NCI-H1417 (cell line): ENCODE data around the gene NMD3.

Source experiments
- DNase-seq, 3 experiments: peaks; one replicate each; lab custom pipeline; 2025; lab: John Stamatoyannopoulos, UW

The NMD3 gene

DNA sequence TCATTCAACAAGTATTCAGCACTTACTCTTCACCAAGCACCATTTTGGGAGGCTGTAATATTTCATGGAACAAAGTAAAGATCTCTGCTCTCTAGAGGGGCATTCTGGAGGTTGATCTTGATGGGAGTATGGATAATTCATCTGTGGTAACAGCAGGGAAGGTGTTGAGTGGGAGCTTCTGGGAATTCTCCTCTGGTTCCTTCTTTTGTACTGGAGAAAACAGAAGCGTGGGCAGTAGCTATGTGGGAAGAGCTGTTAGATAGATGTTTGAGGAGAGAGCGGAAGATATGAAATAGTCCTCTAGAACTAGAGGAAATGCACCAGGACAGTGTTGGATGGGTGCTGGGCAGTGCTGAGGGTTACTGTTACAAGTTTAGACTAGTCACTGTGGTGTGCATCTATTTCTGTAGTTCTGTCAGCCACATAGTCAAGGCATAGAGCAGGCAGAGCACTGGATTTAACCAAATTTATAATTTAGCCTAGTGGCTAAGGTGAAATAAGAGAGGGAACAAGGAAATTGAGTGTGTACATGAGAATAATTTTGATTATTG, 9.6 kb downstream of the NMD3 start:
- no peak for DNase-seq

DNA sequence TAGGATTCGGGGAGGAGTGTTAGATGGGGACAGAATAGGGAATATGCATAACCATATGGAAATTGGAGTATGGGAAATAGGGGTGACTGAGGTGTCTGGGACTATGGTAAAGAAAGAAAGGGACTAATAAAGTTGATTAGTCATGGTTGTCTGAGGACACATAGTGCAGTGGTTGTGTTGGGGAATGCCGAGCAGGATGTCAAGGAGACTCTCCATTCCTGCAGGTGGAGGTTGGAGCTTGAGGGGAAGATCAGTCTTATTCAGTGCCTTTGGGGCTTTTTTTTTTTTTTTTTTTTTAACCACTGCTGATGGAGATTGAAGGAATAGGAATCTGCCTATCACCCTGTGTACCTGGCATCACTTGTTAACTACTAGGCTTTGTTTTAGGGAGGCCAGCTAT, 10.8 kb downstream of the NMD3 start:
- DNase-seq = no peak

DNA sequence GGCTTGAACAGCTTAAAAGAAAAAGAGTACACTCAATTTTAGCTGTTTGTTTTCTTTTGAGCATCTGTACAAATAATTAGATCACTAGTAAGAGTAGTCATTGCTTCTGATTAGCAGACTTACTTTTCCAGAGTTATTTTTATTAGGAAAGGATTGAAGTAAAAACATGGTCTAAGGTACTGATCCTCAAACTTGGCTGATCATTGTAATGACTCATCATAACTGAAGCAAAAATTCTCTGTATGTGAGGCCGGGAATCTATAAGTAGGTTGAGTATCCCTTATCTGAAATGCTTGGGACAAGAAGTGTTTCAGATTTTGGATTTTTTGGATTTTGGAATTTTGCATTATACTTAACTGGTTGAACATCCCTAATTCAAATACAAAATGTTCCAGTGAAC, 12.4 kb downstream of the NMD3 start:
- DNase-seq = no peak

DNA sequence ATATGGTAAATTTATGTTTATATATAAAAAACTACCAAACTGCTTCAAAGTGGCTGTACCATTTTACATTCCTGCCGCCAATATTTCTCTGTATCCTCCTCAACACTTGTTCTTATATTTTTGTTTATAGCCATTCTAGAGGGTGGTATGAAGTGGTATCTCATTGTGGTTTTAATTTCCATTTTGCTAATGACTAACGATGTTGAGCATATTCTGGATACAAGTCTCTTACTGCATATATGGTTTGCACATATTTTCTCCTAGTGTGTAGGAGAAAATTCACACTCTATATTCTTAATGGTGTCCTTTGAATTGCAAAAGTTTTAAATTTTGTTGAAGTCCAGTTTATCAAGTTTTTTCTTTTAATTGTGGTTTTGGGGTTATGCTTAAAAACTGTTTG, 15.1 kb downstream of the NMD3 start:
- DNase-seq = no peak

DNA sequence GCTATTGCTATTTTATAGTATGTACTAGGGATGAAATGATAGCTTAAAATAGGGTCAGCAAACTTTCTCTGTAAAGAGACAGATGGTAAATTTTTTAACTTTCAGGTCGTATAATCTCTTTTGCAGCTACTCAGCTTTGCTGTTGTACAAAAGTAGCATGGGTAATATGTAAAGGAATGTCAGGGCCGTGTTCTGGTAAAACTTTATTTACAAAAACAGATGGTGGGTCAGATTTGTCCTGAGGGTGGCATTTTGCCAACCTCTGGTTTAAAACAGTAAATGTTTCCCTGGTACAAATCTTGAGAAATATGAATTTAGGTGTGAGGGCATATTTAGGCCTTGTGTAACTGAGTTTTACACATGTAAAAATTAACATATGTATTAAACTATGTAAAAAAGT, 18.6 kb downstream of the NMD3 start:
- no peak for DNase-seq

DNA sequence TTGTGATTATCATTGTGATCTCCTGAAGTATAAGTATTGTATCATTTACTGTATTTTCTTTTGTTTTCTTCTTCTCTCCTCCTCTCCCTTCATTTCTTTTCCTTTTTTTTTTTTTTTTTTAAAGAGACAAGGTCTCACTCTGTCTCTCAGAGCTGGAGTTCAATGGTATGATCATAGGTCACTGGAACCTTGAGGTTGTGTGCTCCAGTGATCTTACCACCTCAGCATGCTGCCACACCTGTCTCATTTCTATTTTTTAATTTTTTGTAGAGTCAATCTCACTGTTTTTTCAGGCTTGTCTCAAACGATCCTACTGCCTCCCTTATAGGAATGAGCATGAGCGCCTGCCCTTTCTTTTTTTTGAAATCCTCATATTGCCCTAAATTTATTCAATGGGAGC, 23.4 kb downstream of the NMD3 start:
- DNase-seq = no peak

DNA sequence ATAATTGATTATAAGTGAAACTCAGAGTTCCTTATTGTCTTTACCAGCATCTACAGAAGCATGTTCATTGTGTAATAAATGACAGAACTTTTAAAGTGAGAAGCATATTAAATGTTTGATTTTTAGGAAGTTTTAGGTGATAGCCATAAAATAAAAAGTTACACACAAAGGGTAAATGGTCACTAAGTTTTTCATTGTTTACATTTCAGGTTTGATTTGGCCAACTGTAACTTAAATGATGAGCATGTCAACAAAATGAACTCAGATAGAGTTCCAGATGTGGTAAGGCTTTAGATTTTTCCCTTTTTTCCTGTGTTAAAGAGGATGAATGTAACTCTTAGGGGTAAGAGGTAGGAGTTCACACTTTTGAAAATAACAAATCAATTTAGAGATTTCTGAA, 25.9 kb downstream of the NMD3 start:
- DNase-seq = no peak

DNA sequence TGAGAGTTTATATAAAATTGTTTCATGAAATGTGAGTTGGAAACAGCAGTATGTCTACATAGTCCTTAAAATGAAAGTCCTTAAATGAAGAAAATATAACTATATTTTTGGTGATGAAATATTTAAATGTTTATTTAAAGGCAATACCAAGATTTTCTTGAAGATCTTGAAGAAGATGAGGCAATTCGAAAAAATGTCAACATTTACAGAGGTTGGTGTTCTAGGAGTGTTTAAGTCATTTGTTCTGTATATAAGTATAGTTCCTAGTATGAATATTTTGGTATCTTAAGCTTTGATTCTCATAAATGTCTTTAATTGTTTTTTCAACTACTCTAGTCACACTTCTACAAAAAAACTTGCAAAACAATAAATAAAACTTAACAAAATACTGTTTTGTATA, 29.0 kb downstream of the NMD3 start:
- DNase-seq = no peak

DNA sequence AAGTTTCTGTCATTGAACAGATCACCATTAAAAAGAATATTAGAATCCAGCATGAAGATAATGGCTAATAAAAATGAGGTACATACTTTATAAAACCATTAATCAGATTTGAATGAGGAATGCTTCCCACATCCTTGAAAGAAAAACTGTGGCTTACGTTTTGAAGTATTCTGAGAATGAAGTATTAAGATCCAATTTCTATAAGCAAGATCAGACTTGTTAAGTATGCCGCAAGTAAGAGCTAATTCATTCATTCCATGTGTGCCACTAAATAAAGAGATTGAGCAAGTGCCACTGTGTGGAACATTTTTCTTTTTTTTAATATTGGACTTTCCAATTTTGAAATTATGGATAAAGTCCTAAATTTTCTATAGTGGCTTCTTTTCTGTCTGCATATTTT, 30.6 kb downstream of the NMD3 start:
- no peak for DNase-seq

DNA sequence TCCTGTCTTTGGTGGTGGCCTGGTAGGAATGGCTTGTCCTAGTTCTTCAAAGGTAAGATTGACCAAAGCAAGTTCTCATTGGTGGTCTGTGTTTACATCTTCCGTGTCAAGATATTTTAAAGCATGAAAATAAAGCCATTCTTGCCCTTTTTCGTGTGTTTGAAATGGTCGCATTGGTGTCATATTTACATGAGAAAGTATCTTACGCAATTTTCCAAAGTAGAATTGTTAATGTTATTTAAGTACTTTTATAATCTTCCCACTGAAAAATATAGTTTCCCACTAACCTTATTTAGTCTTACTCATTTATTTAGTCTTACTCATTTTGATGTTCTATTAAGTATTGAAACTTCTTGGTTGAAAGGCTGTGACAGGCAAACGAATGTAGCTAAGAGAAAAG, 31.0 kb downstream of the NMD3 start:
- no peak for DNase-seq

DNA sequence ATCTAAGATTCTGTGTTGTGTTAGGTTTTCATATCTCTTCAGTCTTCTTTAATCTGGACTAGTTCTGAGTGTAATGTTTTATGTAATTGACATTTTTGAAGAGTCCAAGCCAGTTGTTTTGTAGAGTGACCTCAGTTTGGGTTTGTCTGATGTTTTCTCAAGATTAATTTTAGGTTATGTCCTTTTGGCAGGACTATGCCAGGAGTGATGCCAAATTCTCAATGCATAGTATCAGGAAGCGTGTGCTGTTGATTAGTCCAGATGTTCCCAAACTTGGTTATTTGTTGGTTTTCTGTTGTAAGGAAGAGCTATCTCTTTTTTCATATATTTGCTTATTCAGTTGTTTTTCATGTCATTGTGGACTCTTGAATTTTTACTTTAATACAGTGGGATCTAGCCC, 32.6 kb downstream of the NMD3 start:
- DNase-seq = no peak

DNA sequence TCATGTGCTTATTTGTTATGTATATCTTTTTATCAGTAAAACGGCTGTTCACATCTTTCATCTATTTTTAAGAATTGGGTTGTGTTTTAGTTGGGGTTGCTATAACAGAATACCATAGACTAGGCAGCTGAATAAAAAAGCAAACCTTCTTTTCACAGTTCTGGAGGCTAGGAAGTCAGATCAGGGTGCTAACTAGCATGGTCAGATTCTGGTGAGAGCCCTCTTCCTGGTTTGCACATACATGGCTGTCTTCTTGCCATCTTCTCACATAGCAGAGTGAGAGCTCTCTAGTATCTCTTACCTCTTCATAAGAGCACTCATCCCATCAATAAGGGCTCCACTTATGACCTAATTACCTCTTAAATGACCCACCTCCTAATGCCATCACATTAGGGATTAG, 33.8 kb downstream of the NMD3 start:
- no peak for DNase-seq

DNA sequence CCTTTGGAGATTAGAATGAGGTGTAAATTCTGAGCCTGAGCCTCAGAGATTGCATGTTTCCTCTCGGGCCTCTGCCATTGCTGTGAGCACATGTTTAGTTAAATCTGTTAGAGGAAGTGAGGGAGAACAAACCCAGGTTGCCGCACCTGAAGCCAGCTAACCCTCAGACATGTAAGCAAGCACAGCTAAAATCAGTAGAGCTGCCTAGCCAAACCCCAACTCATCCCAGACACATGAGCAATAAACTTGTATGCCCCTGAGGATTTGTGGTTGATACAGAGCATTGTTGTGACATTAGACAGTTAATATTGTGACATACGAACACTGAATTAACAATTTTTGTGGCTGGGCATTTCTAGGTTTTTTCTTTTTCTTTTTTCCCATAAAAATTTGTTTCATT, 41.9 kb downstream of the NMD3 start:
- no peak for DNase-seq

DNA sequence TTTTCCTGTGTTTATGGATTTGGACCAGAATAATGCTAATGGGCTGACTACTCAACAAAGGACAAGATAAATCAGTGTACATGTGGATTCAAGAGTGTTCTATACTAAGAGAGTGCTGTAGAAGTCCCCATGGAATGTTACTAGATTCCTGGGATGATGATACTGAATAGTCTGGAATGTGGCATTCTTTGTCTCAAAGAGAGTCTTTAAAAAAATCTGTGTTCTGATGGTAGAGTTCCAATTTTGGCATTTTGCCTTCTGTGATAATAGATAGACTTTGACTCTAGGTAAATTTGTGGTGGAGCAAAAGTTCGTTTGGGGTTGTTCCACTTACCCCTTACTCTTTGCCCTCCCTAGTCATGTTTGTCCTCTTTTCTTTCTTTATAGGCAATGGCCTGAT, 43.7 kb downstream of the NMD3 start:
- DNase-seq = no peak

DNA sequence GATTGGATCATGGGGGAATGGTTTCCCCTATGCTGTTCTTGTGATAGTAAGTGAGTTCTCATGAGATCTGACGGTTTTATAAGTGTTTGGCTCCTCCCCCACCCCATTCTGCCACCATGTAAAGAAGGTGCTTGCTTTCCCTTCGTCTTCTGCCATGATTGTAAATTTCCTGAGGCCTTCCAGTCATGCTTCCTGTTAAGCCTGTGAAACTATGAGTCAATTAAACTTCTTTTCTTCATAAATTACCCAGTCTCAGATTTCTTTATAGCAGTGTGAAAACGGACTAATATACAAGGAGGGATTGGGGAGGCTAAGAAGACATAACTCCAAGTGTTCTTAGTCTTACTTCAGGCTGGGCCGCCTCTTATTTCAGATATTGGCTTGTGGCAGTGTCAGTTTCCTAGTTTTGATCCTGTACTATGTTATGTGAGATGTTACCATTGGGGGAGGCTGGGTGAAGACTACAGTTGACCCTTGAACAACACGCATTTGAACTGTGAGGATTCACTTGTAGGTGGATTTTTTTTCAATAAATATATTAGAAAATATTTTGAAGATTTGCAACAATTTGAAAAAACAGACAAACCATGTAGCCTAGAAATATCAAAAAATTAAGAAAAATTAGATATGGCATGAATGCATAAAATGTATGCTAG, 44.9 kb downstream of the NMD3 start:
- no peak for DNase-seq

DNA sequence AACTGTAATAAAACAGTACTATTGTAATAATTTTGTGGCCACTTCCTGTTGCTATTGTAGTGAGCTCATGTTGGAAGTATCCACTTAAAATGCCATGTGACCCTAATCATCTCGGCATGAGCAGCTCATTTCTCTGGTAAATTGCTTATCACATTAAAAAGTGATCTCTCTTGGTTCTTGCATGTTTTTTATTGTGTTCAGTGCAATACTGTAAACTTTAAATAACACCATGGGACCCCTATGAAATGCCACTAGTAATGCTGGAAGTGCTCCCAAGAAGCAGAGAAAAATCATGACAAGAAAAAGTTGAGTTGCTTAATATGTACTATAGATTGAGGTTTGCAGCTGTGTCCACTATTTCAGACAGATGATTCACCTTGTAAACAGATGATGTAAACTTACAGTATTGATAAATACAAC, 45.6 kb downstream of the NMD3 start:
- peak in 2 of 3 experiments; percentile 51 to 83 for DNase-seq

DNA sequence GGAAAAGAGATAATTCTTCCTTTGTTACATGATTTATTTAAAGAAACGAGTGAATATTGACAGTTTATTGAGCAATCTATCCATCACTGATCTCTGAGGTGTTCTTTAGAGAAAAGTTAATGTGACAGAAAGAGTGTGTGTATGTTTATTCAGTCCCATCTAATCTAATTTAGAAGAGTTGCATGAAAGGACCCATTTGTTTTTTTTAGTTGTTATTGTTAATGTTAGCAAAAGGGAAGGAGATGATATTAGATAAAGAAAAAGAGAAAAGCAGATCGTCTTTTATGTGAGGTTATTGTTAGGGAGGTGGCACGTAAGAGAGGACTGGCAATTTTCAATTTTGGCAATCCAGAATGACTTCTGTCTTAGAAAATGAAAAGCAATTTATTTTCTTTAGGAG, 46.5 kb downstream of the NMD3 start:
- no peak for DNase-seq

DNA sequence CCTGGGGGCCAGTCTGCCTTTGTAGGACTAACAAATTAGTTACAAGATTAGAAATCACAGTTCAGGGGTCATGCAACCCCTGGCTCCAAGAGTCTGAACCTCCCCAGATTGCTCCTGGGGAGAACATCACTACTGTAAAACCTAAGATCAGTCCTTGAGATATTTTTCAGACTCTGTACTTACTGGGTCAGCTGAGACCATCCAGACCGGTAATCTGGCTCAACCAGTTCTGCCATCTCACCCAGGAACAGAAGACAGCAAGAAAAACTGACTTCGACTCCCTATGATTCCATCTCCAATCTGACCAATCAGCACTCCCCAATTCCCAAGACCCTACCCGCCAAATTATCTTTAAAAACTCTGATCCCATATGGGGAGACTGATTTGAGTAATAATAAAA, 47.5 kb downstream of the NMD3 start:
- no peak for DNase-seq

DNA sequence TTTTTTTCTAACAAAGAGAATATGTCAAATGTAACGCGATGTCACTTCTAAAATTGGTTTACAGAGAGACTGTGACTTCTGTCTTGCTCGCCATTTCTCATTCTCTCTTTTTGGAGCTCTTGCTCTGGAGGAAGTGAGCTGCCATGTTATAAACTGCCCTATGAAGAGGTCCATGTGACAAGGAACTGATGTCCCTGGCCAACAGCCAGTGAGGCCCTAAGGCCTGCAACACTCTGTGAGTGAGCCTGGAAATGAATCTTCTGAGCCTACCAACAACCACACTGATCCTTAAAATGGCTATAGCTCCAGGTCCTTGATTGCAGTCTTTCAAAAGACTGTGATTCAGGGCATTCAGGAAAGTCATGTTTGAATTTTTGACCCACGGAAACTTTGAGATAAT, 49.9 kb downstream of the NMD3 start:
- no peak for DNase-seq

DNA sequence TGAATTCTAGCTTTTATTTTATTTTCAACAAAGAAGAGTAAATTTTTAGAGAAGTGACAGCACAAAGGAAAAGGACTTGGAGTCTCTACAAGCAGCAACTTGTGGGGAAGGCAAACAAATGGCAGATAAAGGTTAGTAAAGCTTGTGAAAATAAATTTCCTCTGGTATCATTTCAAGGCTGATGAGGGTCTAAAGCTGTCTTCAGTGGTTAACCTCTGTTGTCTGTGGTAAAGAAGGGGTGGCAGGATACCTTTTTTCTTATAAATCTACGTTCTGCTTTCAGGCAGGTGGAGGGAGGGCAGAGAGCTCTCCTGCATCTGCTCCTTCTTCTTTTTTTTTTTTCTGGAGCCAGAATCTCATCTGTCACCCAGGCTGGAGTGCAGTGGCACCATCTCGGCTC, 50.5 kb downstream of the NMD3 start:
- DNase-seq = no peak

DNA sequence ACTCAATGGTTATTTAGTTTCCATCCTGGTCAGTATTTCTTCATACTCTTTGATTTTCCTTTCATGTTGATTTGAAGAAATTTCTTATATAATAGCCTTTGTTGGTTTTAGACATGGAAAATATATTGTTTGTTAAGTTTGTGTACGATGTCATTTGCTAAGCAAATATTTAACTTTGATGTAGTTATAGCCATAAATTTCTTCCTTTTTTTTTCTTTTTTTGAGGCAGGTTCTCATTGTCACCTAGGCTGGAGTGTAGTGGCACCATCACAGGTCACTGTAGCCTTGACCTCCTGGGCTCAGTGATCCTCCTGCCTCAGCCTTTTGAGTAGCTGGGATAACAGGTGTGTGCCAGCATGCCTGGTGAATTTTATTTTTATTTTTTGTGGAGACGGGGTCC, 51.4 kb downstream of the NMD3 start:
- no peak for DNase-seq

DNA sequence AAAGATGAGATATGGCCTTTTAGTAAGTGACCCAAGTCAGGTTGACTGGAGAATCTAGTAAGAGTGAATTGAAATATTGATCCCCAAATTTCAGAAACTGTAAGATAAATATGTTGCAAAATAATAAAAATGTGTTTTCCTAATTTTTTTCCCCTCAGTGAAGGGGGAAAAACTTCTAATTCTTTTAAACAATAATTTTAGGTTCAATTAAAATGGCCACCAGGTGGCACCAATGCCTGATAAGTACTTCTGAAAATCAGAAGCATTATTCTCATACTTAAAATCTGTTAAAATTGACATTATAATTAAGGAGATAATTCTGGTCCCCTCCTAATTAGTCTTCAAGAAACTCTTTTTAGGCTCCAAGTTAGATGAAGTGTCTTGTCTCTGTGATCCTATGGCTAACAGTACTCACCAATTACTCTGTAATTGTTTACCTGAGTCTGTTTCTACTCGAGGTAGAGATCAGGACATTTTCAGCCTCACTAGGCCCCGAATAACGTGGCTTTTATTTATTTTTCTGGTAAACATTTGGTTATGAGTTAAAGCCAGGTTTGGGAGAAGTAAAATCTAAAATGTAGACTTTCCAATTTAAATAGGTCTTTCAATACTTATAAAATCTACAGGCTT, 52.6 kb downstream of the NMD3 start:
- peak; percentile 43 to 73 (median 48) for DNase-seq

DNA sequence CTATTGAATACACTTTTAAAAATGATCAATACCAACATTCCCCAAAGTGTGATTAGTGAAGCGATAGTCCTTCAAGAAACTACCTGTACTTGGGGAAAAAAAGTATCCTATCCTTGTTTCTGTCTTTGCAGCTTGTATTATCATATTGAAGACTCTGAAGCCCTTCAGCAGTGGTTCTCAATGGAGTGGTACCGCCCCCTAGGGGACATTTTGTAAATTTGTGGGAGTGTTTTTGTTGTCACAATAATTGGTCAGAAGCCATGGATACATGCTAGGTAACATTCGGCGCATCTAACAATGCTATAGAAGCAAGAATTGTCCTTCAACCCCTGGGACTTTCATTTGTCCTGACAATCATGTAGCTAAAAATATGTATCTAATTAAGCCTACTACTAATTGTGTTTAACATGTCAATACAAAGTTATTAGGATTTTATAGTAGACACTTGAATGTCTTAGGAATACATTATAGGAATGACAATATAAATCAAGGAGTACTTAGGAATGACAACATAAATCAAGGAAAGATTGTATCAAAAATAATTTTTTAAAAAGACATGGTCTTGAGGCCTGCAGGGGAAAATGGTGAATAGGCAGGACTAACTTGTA, 53.7 kb downstream of the NMD3 start:
- peak; percentile 52 to 82 (median 63) for DNase-seq

DNA sequence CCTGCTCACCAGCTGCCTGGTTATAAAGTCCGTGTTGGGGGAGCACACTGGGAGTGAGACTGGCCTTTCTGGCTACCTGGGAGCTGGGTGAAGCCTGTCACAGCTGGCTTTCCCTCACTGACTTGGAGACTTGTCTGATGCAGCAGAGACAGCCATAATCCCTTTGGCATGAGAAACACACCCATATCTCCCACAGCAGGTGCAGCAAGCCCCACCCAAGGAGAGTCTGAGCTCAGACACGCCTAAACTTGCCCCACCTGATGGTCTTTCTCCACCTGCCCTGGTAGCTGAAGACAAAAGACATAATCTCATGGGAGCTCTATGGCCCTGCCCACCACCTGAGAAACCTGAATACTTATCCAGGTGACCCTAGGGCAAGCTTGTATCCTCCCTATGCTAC, 54.8 kb downstream of the NMD3 start:
- DNase-seq = peak; percentile 78 to 94 (median 85)
